Stimulated activated CD4-positive, alpha-beta T cell treated with anti-CD3 and anti-CD28 coated beads, Interleukin-4, amount 100 ng/mL, for 4 hours (primary cell): ENCODE data around the gene APOA4.

ENCODE experiments used
- DNase-seq, 2 experiments: peaks; one replicate each; pipeline ENCODE4 v3.0.0-alpha.2; 2020

Gene APOA4

DNA sequence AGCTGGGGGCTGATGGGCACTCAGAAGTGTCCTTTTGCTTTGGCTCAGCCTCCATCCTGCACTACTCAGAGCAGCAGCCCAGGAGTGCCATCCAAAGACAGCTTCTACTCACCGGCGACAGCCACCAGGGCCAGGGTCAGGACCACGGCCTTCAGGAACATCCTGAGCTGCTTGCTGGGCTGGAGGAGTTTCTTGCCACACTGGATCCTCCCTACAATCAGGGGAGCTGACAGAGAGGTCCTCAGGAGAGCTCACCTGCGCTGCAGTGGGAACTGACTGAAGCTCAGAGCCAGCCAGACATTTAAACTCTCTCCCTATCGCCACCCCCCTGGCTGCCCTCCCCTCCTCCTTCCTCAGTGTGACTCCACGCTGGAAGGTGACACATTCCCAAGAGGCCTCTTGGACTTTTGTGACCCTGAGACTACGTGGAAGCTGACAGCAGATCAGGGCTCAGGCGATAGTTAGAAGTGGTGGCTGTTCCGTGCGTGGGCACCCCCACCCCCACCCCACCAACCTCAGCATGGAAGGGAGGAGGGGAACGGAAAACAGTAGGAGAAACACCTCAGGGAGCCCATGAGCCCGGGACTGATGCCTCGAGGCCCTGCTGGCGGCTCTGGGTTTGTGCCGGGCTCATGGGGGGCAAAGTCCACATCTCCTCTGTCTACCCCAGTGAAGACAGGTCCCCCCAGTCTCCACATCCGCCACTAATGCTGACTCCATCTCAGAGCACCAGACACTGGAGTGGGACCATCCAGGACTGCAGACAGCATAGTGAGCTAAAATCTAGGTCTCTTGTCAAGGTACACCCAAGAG is at the start of gene APOA4:
APOA4 (minus strand) TSS at position 274 of the 813 bp plus-strand sequence; CDS start at position 161, 113 bp downstream.
- DNase-seq = no peak

GRCh38 chr11:116871248-116871647 is 48.1 kb upstream of the APOA4 start:
- no peak for DNase-seq

DNA sequence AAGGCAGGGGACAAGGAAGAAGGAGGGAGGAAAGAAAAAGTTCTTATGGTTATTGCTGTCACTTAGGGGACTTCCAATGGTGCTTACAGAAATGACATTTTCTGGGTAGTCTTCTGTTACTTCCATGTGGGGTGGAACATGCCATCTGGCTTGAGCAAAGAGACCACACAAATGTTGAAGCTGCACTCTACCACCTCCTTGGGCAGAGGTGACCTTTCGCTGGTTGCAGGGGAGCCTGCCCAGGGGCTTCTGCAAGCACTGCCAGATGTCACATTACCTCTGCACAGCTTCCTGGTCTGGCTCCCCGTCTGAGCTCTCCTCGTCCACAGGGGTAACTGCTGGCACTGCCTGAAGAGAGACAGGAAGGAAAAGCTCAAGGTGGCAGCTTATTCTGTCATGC is 47.0 kb upstream of the APOA4 start:
- no peak for DNase-seq

DNA sequence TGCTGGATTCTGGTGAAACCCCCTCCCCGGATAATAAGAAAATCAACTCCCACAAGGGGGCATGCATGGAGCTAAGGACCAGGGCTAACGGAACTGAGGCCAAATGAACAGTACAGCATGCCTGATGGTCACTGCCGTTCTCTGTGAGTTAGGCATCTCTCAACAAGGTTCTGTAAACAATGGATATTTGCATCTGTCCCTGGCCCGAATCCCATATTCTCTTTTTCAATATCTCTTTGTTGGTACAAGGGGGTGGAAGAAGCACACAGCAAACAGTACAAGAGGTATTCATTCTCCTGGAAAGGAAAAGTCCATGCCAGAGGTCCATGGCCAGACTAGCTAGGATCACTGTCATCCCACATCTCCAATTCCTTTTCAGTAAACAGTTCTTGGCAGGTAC is 46.5 kb upstream of the APOA4 start:
- DNase-seq = no peak

DNA sequence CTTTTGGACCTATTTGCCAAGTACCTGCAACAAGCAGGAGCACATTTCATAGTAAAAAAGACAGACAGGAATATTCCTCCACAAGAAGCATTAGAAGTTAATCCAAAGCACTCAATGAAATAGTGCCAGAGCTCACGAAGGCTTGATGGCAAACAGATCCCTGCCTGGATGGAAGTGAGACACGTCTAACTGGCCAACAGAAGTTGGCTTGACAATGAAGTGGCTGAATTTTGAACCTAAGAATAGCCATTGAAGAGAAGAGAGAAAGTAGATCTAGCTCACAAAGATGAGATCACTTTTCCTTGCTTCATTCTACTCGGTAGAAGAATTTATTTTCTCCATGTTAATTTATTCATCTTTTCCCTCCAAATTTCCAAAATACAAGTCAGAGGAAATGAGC is 45.0 kb upstream of the APOA4 start:
- DNase-seq = no peak

GRCh38 chr11:116867619-116868018 is 44.5 kb upstream of the APOA4 start:
- DNase-seq = no peak

GRCh38 chr11:116866804-116867455 is 43.8 kb upstream of the APOA4 start:
- no peak for DNase-seq

GRCh38 chr11:116865696-116866095 is 42.6 kb upstream of the APOA4 start:
- DNase-seq = no peak

DNA sequence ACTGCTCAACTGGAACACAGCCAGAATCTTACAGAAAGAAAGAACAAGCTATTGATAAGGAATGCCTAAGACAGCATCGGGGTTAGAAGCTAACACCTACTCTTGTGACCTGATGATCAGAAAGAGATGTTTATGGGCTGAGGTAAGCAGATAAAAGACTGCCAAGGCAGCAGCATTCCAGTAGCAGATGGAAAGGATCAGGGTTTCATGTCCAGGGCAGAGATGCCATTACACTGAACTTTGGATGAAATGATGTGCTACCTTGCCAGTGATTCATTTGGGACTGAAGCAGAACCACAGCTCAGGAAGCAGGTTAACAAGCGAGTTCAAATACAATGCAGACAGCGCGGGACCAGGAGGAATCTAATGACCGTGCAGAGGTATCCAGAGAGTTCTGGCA is 41.4 kb upstream of the APOA4 start:
- DNase-seq = no peak

- DNase-seq = no peak
Measured at GRCh38 chr11:116862951-116863350, 39.8 kb upstream of the APOA4 start.

DNA sequence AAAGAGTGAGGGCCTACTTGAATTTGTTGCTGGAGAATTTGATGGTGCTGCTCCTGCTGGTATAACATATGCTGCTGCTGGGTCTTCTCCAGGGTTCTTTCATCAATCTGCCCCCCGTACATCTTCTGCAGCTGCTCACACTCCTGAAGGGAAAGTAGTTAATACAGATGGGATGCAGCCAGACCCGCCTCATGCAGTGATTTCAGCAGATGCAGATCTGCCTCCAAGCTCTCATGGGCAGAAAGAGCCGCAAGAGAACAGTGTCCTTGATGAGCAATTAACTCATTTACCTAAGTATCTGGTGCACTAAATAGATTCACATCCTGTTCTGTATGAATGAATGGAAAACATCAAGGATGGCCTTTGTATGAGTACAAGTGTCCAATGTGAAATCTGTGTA is 39.1 kb upstream of the APOA4 start:
- DNase-seq = no peak

GRCh38 chr11:116861539-116861938 is 38.4 kb upstream of the APOA4 start:
- no peak for DNase-seq

- no peak for DNase-seq
Measured at GRCh38 chr11:116860303-116860702, 37.2 kb upstream of the APOA4 start.

- no peak for DNase-seq
Measured at GRCh38 chr11:116859175-116859574, 36.1 kb upstream of the APOA4 start.

DNA sequence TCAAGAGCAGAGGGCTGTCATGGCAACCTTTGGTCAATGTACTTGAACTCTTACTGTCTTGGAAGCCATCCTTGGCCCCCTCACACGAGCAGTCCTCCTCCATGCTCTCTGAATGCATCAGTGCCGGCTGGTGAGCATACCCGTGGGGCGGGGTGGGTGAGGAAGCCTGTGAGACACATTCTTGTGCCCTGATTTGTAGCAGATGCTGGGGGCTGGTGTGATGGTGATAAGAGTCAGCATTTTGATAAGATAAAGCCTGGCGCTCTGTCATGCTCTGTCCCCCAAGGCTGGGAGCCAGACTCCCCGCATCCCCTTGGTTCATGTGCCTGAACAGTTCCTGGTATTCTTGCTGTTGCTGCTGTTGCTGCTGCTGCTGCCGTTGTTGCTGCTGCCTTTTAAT is 34.8 kb upstream of the APOA4 start:
- no peak for DNase-seq

GRCh38 chr11:116857316-116857715 is 34.2 kb upstream of the APOA4 start:
- DNase-seq = no peak

- no peak for DNase-seq
Measured at GRCh38 chr11:116856423-116856822, 33.3 kb upstream of the APOA4 start.

- DNase-seq = no peak
Measured at GRCh38 chr11:116855413-116855812, 32.3 kb upstream of the APOA4 start.

- peak in 1 of 2 experiments; percentile 69 for DNase-seq
Measured at GRCh38 chr11:116853461-116854073, 30.5 kb upstream of the APOA4 start.

DNA sequence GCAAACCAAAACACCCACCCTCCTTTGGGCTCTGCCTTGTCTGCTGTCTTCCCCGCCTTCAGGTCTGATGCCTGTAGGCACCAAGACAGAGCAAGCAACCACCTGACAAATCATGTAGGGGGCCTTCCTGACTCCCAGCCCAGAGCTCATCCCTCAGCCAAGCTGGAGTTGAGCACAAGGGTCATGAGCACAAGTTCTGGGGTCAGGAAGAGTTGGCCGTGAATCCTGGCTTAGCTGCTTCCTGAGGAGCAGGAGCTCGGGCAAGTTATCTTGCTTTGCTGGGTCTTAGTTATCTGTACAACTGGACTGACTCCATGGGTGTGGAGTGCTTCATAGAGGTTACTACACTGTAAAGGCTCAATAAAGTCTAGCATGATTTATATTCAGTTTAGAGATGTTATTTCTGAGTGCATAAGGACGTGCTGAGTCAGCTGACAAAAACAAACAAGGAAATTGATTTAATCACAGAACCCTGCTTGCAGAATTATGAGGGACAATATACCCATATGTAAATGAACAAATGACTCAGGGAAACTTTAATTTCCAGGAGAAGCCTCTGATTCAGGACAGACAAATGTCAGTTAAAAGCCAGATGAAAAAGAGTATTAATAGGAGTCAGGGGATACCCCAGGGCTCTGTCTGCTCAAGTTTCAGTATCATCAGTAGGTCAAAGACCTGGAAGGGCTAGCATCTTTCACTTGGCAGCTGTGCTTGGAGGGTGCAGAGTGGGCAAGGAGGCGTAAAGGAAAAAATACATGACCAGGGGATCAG is 29.3 kb upstream of the APOA4 start:
- DNase-seq = no peak

DNA sequence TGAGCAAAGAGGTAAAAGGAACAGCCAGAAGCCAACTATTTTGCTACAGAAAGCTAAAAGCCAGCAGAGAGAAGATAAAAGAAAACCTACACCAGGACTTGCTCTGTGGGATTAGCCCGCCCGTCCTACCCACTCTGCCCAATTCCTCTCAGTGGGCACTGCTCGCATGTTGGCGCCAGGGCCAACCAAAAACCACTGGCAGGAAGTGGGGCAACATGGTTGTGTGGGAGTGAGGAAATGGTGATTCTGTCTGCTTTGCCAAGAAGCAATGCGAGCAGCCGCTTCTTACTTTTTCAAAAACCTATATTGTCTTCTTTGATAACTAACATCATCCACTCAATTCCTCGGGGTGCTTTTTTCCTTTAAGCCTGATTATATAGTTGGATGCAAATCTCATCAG is 28.5 kb upstream of the APOA4 start:
- peak in 1 of 2 experiments; percentile 45 for DNase-seq

DNA sequence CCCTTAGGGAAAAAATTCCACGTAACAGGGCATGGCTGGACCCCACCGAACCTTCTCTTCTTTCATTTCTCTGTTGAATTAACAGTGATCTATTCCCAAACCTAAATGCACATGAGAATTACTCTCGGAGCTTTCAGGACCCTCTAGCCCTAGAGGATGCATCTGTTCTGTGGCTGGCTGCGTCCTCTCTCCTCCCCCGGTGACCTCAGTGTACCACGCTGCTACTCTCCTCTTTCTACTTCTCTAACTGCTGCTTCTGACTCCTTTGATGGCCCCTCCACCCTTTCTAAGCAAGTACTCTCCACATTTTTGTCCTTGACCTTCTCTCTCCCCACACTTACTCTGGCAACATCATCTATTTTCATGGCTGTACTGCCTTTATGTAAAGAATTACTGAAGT is 26.4 kb upstream of the APOA4 start:
- DNase-seq = no peak

- no peak for DNase-seq
Measured at GRCh38 chr11:116849060-116849459, 26.0 kb upstream of the APOA4 start.
